Esophagus squamous epithelium (tissue), 4 donors: ENCODE results near the gene EWSR1.

Source experiments
- POLR2A ChIP-seq, 4 donors: fragments of 450-650 bp; IDR thresholded peaks; one replicate each; pipeline ENCODE4 v1.6.1; 2017; ENCODE audit warnings: antibody characterized with exemption in 4 of 4, mild to moderate bottlenecking in 4 of 4, moderate library complexity in 3 of 4
- TF ChIP-seq, protein P1 (sequence below), 6 experiments: fragments of 450-650 bp in 4 of 6; fragments of 200-600 bp in 2 of 6; sonication (generic) in 2 of 6; IDR thresholded peaks; one replicate each; pipeline ENCODE4 v1.5.1; 2016 to 2019; ENCODE audit warnings: antibody characterized with exemption in 6 of 6, mild to moderate bottlenecking in 4 of 6, moderate library complexity in 4 of 6

- TF ChIP-seq, protein P1, sequence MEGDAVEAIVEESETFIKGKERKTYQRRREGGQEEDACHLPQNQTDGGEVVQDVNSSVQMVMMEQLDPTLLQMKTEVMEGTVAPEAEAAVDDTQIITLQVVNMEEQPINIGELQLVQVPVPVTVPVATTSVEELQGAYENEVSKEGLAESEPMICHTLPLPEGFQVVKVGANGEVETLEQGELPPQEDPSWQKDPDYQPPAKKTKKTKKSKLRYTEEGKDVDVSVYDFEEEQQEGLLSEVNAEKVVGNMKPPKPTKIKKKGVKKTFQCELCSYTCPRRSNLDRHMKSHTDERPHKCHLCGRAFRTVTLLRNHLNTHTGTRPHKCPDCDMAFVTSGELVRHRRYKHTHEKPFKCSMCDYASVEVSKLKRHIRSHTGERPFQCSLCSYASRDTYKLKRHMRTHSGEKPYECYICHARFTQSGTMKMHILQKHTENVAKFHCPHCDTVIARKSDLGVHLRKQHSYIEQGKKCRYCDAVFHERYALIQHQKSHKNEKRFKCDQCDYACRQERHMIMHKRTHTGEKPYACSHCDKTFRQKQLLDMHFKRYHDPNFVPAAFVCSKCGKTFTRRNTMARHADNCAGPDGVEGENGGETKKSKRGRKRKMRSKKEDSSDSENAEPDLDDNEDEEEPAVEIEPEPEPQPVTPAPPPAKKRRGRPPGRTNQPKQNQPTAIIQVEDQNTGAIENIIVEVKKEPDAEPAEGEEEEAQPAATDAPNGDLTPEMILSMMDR (IDR thresholded peaks at IDR 0.05), result no peak
- no peak for TF ChIP-seq POLR2A (IDR thresholded peaks at IDR 0.05)
These were observed 49.9 kb downstream of the EWSR1 start for GRCh38 chr22:29317827-29318454.
